ENCODE results near the gene NIP7. TPM values are rescaled to one million over a fixed set of nuclear protein-coding genes. Genes with fewer than 3 reads are reported as not detected.

NIP7 gene
- total and polyA plus RNA-seq, 9 of the 15 experiments (the other 6 are each of a cell fraction or from before 2014, with no cell fraction given), result 28.9 to 85.5 (median 72.5) TPM

GRCh38 chr16:69384974-69385373 lies 45.4 kb downstream of the NIP7 start (continued):
- TF ChIP-seq ZBTB40 (IDR thresholded peaks at IDR 0.05), result peak; percentile 68
- TF ChIP-seq ZBTB40 (CRISPR knock-in tag; IDR thresholded peaks at IDR 0.05), result no peak
- peak; percentile 36; the same call in 1 of the 2 replicates for TF ChIP-seq LARP7 (IDR thresholded peaks at IDR 0.05)
- no peak for TF ChIP-seq ADNP (tag; IDR thresholded peaks at IDR 0.05)
- TF ChIP-seq U2AF2 (optimal IDR thresholded peaks at IDR 0.05; ENCODE audit: low read depth, low read length), result no peak
- TF ChIP-seq SMARCA5 (IDR thresholded peaks at IDR 0.05), result no peak
- no peak for TF ChIP-seq FOXA1 (IDR thresholded peaks at IDR 0.05; ENCODE audit: borderline replicate concordance)
- no peak for TF ChIP-seq ZBTB43 (CRISPR knock-in tag; IDR thresholded peaks at IDR 0.05)
- no peak for TF ChIP-seq ZFPM2 (CRISPR knock-in tag; IDR thresholded peaks at IDR 0.05)
- TF ChIP-seq FOSL1 (tag; conservative IDR thresholded peaks at IDR 0.05), result no peak
- no peak for TF ChIP-seq BMI1 (IDR thresholded peaks at IDR 0.05; ENCODE audit: low read length)
- no peak for TF ChIP-seq RBFOX2 (IDR thresholded peaks at IDR 0.05; ENCODE audit: low read depth, low read length)
- no peak for TF ChIP-seq UBTF (IDR thresholded peaks at IDR 0.05; ENCODE audit: borderline replicate concordance in 1 of 2, low read depth in 2 of 2, low read length in 2 of 2)
- no peak for TF ChIP-seq RNF219 (CRISPR knock-in tag; IDR thresholded peaks at IDR 0.05)
- TF ChIP-seq CBFB (CRISPR knock-in tag; IDR thresholded peaks at IDR 0.05), result no peak

Measured in K562 (cell line).